GM23248 (cell line): Measurements from ENCODE around the gene KRT38.

Experiments
- EZH2 ChIP-seq: fragments of 200-600 bp; sonication (generic); IDR thresholded peaks from 2 replicates; pipeline ENCODE4 v1.6.1; 2018; ENCODE audit warnings: antibody characterized with exemption, mild to moderate bottlenecking; ENCODE audit not compliant: insufficient read depth, poor library complexity, severe bottlenecking
- EZH2phosphoT487 ChIP-seq: fragments of 200-600 bp; sonication (generic); IDR thresholded peaks from 2 replicates; pipeline ENCODE4 v1.6.1; 2018; ENCODE audit warnings: antibody characterized with exemption, moderate library complexity, mild to moderate bottlenecking, low read depth; ENCODE audit not compliant: insufficient read depth

DNA sequence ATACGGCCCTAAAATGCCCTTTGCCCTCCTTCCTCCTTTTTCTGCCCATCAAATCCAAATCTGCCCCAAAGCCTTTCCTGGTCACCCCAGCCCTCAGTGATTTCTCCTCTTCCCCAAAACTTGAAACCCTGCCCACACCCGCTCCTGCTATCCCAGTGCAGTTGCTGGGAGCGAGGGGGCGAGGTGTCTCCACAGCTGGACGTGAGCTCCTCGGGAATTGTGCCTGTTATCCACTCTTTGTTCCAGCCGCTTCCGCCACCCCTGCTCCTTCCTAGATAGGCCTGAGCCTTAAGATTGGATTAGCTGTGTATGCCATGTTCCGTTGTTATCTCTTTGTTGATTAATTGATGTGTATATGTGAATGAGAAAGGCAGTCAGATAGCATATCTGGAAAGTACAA lies 42.7 kb upstream of the KRT38 start:
- TF ChIP-seq EZH2: no peak
- no peak for TF ChIP-seq EZH2phosphoT487
